Uterus (tissue), 2 donors: Measurements from ENCODE around the gene DNAJC25.

Source experiments
- POLR2A ChIP-seq, 2 donors: fragments of 450-650 bp; IDR thresholded peaks; one replicate each; pipeline ENCODE4 v1.6.1; 2016; ENCODE audit warnings: antibody characterized with exemption in 2 of 2, mild to moderate bottlenecking in 1 of 2, moderate library complexity in 1 of 2
- TF ChIP-seq, protein P1 (sequence below), 4 experiments: fragments of 200-600 bp in 2 of 4; fragments of 450-650 bp in 2 of 4; sonication (generic) in 2 of 4; IDR thresholded peaks; one replicate each; pipeline ENCODE4 v1.5.1; 2016 to 2019; ENCODE audit warnings: antibody characterized with exemption in 4 of 4, mild to moderate bottlenecking in 2 of 4, moderate library complexity in 1 of 4

DNA sequence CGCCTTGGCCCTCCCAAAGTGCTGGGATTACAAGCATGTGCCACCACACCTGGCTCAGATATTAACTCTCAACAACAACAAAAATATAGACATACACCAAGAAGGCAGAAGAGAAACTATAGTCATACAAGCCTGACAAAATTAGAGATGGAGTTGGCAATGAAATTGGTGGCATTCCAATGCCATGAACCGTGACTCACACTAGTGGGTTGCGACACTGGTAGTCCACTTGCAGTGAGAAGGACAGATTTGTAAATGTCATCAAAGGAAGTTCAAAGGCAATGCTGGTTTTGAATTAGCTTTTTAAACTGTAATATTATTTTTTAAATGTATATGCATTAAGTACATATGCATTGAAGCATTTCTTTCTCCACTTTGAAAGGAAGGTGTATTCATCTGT is 8.5 kb upstream of the DNAJC25 start:
- TF ChIP-seq, protein P1, sequence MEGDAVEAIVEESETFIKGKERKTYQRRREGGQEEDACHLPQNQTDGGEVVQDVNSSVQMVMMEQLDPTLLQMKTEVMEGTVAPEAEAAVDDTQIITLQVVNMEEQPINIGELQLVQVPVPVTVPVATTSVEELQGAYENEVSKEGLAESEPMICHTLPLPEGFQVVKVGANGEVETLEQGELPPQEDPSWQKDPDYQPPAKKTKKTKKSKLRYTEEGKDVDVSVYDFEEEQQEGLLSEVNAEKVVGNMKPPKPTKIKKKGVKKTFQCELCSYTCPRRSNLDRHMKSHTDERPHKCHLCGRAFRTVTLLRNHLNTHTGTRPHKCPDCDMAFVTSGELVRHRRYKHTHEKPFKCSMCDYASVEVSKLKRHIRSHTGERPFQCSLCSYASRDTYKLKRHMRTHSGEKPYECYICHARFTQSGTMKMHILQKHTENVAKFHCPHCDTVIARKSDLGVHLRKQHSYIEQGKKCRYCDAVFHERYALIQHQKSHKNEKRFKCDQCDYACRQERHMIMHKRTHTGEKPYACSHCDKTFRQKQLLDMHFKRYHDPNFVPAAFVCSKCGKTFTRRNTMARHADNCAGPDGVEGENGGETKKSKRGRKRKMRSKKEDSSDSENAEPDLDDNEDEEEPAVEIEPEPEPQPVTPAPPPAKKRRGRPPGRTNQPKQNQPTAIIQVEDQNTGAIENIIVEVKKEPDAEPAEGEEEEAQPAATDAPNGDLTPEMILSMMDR (IDR thresholded peaks at IDR 0.05): no peak
- TF ChIP-seq POLR2A (IDR thresholded peaks at IDR 0.05): no peak
